AG04450 (cell line): ENCODE measurements around the gene DXO. TPM values are rescaled to one million over a fixed set of nuclear protein-coding genes. Genes with fewer than 3 reads are reported as not detected.

Source experiments
- CTCF ChIA-PET: fragments of 300-600, 350-600 bp; formaldehyde crosslinking; extraction: SDS; loops from one replicate; lab custom pipeline; 2022; ENCODE audit warnings: antibody characterized with exemption, inconsistent platforms; lab: Charles Lee
- POLR2A ChIA-PET: fragments of 350-600 bp; formaldehyde crosslinking; extraction: SDS; loops from one replicate; lab custom pipeline; 2021; ENCODE audit warnings: antibody characterized with exemption, inconsistent platforms; lab: Yijun Ruan, JAX
- DNase-seq: peaks from one replicate; pipeline ENCODE4 v3.0.0-alpha.2; 2011; ENCODE audit warnings: low read depth, low spot score
- H3K27ac ChIP-seq: one replicate; pipeline ENCODE4 v1.5.1; 2012; ENCODE audit warnings: low read depth, low read length, control low read depth
- H3K27me3 ChIP-seq: one replicate; pipeline ENCODE4 v1.6.0; 2012; ENCODE audit warnings: low read length; ENCODE audit not compliant: control insufficient read depth, insufficient read depth
- H3K4me3 ChIP-seq: 2 replicates; pipeline ENCODE4 v1.5.1; 2011; ENCODE audit warnings: mild to moderate bottlenecking, low read depth, low read length, control low read depth
- H3K9me3 ChIP-seq: 2 replicates; pipeline ENCODE4 v1.5.1; 2012; ENCODE audit warnings: low read length; ENCODE audit not compliant: control insufficient read depth, insufficient read depth
- polyA plus RNA-seq: library from polyadenylated mRNA; depleted of rRNA; stranded (reverse); fragments of >200 nt; gene quantifications from 2 replicates; pipeline ENCODE4 v1.2.3, GENCODE V29; 2011; rRNA removed
- small RNA-seq: library from RNA; depleted of rRNA; stranded (forward); fragments of <200 nt; gene quantifications from one replicate; pipeline ENCODE3, GENCODE V24; 2012; ENCODE audit warnings: low read depth; ENCODE audit not compliant: insufficient read length
- TF ChIP-seq, protein P1 (sequence below): IDR thresholded peaks from 2 replicates; pipeline ENCODE4 v1.5.1; 2011; ENCODE audit warnings: low read depth, low read length, control low read depth, inconsistent platforms

The DXO gene
- polyA plus RNA-seq, 1 experiment, result 11.4 TPM

DNA sequence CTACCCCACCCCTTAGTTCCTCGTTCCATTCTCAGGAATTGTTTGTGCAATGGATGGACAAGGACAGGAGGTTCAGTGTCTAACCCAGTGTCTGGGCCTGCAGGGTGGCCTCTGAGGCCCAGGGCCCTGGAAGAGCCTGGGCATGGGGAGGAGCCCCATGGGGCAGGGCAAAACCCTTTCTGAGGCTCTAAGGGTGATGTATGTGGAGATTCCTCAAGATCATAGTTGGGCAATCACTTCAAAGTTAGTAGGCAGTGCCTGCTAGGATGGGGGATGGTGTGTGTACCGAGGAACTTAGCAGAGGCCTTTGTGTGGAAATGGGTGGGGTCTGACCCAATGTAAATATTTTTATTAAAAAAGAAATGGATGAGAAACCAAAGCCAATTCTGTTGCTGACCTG, 51.1 kb downstream of the DXO start:
- TF ChIP-seq, protein P1, sequence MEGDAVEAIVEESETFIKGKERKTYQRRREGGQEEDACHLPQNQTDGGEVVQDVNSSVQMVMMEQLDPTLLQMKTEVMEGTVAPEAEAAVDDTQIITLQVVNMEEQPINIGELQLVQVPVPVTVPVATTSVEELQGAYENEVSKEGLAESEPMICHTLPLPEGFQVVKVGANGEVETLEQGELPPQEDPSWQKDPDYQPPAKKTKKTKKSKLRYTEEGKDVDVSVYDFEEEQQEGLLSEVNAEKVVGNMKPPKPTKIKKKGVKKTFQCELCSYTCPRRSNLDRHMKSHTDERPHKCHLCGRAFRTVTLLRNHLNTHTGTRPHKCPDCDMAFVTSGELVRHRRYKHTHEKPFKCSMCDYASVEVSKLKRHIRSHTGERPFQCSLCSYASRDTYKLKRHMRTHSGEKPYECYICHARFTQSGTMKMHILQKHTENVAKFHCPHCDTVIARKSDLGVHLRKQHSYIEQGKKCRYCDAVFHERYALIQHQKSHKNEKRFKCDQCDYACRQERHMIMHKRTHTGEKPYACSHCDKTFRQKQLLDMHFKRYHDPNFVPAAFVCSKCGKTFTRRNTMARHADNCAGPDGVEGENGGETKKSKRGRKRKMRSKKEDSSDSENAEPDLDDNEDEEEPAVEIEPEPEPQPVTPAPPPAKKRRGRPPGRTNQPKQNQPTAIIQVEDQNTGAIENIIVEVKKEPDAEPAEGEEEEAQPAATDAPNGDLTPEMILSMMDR, result no peak
- H3K27ac ChIP-seq, result no peak overlapping the region
- H3K9me3 ChIP-seq, result no peaks in the 10 kb centered on the region; the same call in 1 of the 2 replicates
- H3K27me3 ChIP-seq, result no peaks in the 10 kb centered on the region
- DNase-seq, result no peak
- H3K4me3 ChIP-seq, result no peak overlapping the region
- POLR2A ChIA-PET, result no interaction called here
- CTCF ChIA-PET, result interaction anchor here (1.0 kb wide), 1 partner anchor 32 kb away, joined by 5 read pairs; no protein-coding TSS in a partner anchor

Small RNAs within 50 kb of the gene (small RNA-seq; reads per million reads assigned to genes)
- gene AL645922.1, result not detected

Other genes starting within 250 kb of the DXO start
- gene MPIG6B, start 248.8 kb downstream of the DXO start, polyA plus RNA-seq, result not detected in 2 replicates
- gene DDAH2, start 242.8 kb downstream of the DXO start, polyA plus RNA-seq, result 44.4 and 59.1 TPM in 2 replicates
- 466 and 531 TPM in 2 replicates for gene CLIC1, start 235.6 kb downstream of the DXO start, polyA plus RNA-seq
- gene MSH5, start 232.1 kb downstream of the DXO start, polyA plus RNA-seq, result 6.4 and 7.2 TPM in 2 replicates
- gene SAPCD1, start 209.5 kb downstream of the DXO start, polyA plus RNA-seq, result 0.24 and 0.88 TPM in 2 replicates
- 0.10 and 0.32 TPM in 2 replicates for gene VWA7, start 194.8 kb downstream of the DXO start, polyA plus RNA-seq
- gene VARS1, start 176.4 kb downstream of the DXO start, polyA plus RNA-seq, result 16.0 and 23.9 TPM in 2 replicates
- gene LSM2, start 165.2 kb downstream of the DXO start, polyA plus RNA-seq, result 34.2 and 38.3 TPM in 2 replicates
- gene HSPA1L, start 156.9 kb downstream of the DXO start, polyA plus RNA-seq, result 1.1 and 1.2 TPM in 2 replicates
- gene HSPA1A, start 156.6 kb downstream of the DXO start, polyA plus RNA-seq, result 46.6 and 50.4 TPM in 2 replicates
- gene HSPA1B, start 144.4 kb downstream of the DXO start, polyA plus RNA-seq, result 31.9 TPM in 2 replicates
- gene NEU1, start 109.3 kb downstream of the DXO start, polyA plus RNA-seq, result 39.0 and 49.4 TPM in 2 replicates
- gene SLC44A4, start 93.1 kb downstream of the DXO start, polyA plus RNA-seq, result 0.04 and 0.12 TPM in 2 replicates
- gene EHMT2, start 74.4 kb downstream of the DXO start, polyA plus RNA-seq, result 23.8 and 28.5 TPM in 2 replicates
- 2.4 and 4.3 TPM in 2 replicates for gene ZBTB12, start 70.1 kb downstream of the DXO start, polyA plus RNA-seq
- gene C2, start 44.4 kb downstream of the DXO start, polyA plus RNA-seq, result 1.5 and 1.9 TPM in 2 replicates
- gene CFB, start 26.0 kb downstream of the DXO start, polyA plus RNA-seq, result 13.3 and 14.0 TPM in 2 replicates
- gene NELFE, start 13.2 kb downstream of the DXO start, polyA plus RNA-seq, result 51.4 and 55.7 TPM in 2 replicates
- gene SKIC2, start 13.0 kb downstream of the DXO start, polyA plus RNA-seq, result 26.0 and 30.4 TPM in 2 replicates
- 7.5 and 7.6 TPM in 2 replicates for gene C4A, start 9.9 kb upstream of the DXO start, polyA plus RNA-seq
- gene C4B, start 42.7 kb upstream of the DXO start, polyA plus RNA-seq, result 5.8 and 7.8 TPM in 2 replicates
- 0.05 and 0.06 TPM in 2 replicates for gene CYP21A2, start 66.3 kb upstream of the DXO start, polyA plus RNA-seq
- 0.25 and 0.35 TPM in 2 replicates for gene TNXB, start 137.2 kb upstream of the DXO start, polyA plus RNA-seq
- 39.2 and 60.0 TPM in 2 replicates for gene ATF6B, start 156.1 kb upstream of the DXO start, polyA plus RNA-seq
- gene FKBPL, start 158.2 kb upstream of the DXO start, polyA plus RNA-seq, result 3.1 and 3.8 TPM in 2 replicates
- gene PRRT1, start 179.8 kb upstream of the DXO start, polyA plus RNA-seq, result 0.27 and 0.47 TPM in 2 replicates
- 12.6 and 14.1 TPM in 2 replicates for gene PPT2, start 182.0 kb upstream of the DXO start, polyA plus RNA-seq
- 2.5 and 2.8 TPM in 2 replicates for gene EGFL8, start 192.5 kb upstream of the DXO start, polyA plus RNA-seq
- gene AGPAT1, start 203.9 kb upstream of the DXO start, polyA plus RNA-seq, result 97.1 and 116 TPM in 2 replicates
- gene RNF5, start 206.3 kb upstream of the DXO start, polyA plus RNA-seq, result 33.3 TPM in 2 replicates
- gene AGER, start 212.1 kb upstream of the DXO start, polyA plus RNA-seq, result 2.4 and 2.6 TPM in 2 replicates
- 56.5 and 59.2 TPM in 2 replicates for gene PBX2, start 218.1 kb upstream of the DXO start, polyA plus RNA-seq
- 4.7 and 6.0 TPM in 2 replicates for gene GPSM3, start 220.5 kb upstream of the DXO start, polyA plus RNA-seq